Measurements from ENCODE around the gene FMN1.

Gene FMN1

GRCh38 chr15:32786906-32787305 lies 407.6 kb downstream of the FMN1 start:
- no peak for DNase-seq (ENCODE audit: low spot score)
- in situ Hi-C loops (cut with MboI; ENCODE audit: low sequenced_read_pairs, unreplicated experiment): no loop called here
- TF ChIP-seq CTCF (IDR thresholded peaks at IDR 0.05; ENCODE audit: borderline replicate concordance, control extremely low read depth, extremely low read depth, insufficient read depth, missing control alignments): no peak

GRCh38 chr15:32784581-32784980 lies 409.9 kb downstream of the FMN1 start:
- in situ Hi-C loops (cut with MboI; ENCODE audit: low sequenced_read_pairs, unreplicated experiment): no loop called here
- no peak for TF ChIP-seq CTCF (IDR thresholded peaks at IDR 0.05; ENCODE audit: borderline replicate concordance, control extremely low read depth, extremely low read depth, insufficient read depth, missing control alignments)
- DNase-seq (ENCODE audit: low spot score): no peak

GRCh38 chr15:32781781-32782180 lies 412.7 kb downstream of the FMN1 start:
- in situ Hi-C loops (cut with MboI; ENCODE audit: low sequenced_read_pairs, unreplicated experiment): no loop called here
- DNase-seq (ENCODE audit: low spot score): no peak
- no peak for TF ChIP-seq CTCF (IDR thresholded peaks at IDR 0.05; ENCODE audit: borderline replicate concordance, control extremely low read depth, extremely low read depth, insufficient read depth, missing control alignments)

GRCh38 chr15:32778391-32779176 lies 415.9 kb downstream of the FMN1 start:
- no peak for TF ChIP-seq CTCF (IDR thresholded peaks at IDR 0.05; ENCODE audit: borderline replicate concordance, control extremely low read depth, extremely low read depth, insufficient read depth, missing control alignments)
- in situ Hi-C loops (cut with MboI; ENCODE audit: low sequenced_read_pairs, unreplicated experiment): no loop called here
- no peak for DNase-seq (ENCODE audit: low spot score)

- TF ChIP-seq CTCF (IDR thresholded peaks at IDR 0.05; ENCODE audit: borderline replicate concordance, control extremely low read depth, extremely low read depth, insufficient read depth, missing control alignments): no peak
- in situ Hi-C loops (cut with MboI; ENCODE audit: low sequenced_read_pairs, unreplicated experiment): no loop called here
- no peak for DNase-seq (ENCODE audit: low spot score)
Observed at GRCh38 chr15:32775103-32775502, 419.4 kb downstream of the FMN1 start.

- in situ Hi-C loops (cut with MboI; ENCODE audit: low sequenced_read_pairs, unreplicated experiment): no loop called here
- TF ChIP-seq CTCF (IDR thresholded peaks at IDR 0.05; ENCODE audit: borderline replicate concordance, control extremely low read depth, extremely low read depth, insufficient read depth, missing control alignments): no peak
- DNase-seq (ENCODE audit: low spot score): no peak
Observed at GRCh38 chr15:32774022-32774421, 420.5 kb downstream of the FMN1 start.
